Peyer's patch (tissue), 4 donors: ENCODE measurements around the gene AP2S1.

Experiments used
- CTCF ChIP-seq, 6 experiments: fragments of 450-650 bp in 4 of 6; fragments of 200-600 bp in 2 of 6; sonication (generic) in 1 of 6; IDR thresholded peaks; one replicate each; pipeline ENCODE4 v1.5.1; 2017 to 2019; ENCODE audit warnings: antibody characterized with exemption in 6 of 6, mild to moderate bottlenecking in 3 of 6, moderate library complexity in 1 of 6
- POLR2A ChIP-seq, 2 donors: fragments of 450-650 bp; IDR thresholded peaks; one replicate each; pipeline ENCODE4 v1.5.1; 2017; ENCODE audit warnings: antibody characterized with exemption in 2 of 2, mild to moderate bottlenecking in 2 of 2, moderate library complexity in 2 of 2

GRCh38 chr19:46849610-46850009 is 1.0 kb downstream of the AP2S1 start:
- TF ChIP-seq POLR2A (IDR thresholded peaks at IDR 0.05) = no peak
- no peak for TF ChIP-seq CTCF (IDR thresholded peaks at IDR 0.05)
